Measurements from ENCODE around the gene TMEM40.
"Not testable (repeated sequence)": the region's sequence is repeated elsewhere in the genome, so short reads cannot be mapped to it uniquely, and the experiment has no call there.

TMEM40 gene

GRCh38 chr3:12709334-12709733 lies 49.7 kb downstream of the TMEM40 start:
- no peak for DNase-seq

- no peak for DNase-seq
These were observed 50.4 kb downstream of the TMEM40 start for GRCh38 chr3:12708584-12709192.

- no peak for DNase-seq
These were observed 51.6 kb downstream of the TMEM40 start for GRCh38 chr3:12707449-12707848.

GRCh38 chr3:12706504-12707253 lies 52.4 kb downstream of the TMEM40 start:
- DNase-seq = no peak

- DNase-seq = no peak
These were observed 53.1 kb downstream of the TMEM40 start for GRCh38 chr3:12705981-12706380.

- DNase-seq = no peak
These were observed 53.6 kb downstream of the TMEM40 start for GRCh38 chr3:12705374-12705926.

- DNase-seq = no peak
These were observed 56.6 kb downstream of the TMEM40 start for GRCh38 chr3:12702501-12702900.

GRCh38 chr3:12701601-12702000 lies 57.5 kb downstream of the TMEM40 start:
- DNase-seq = not testable (repeated sequence)

- no peak for DNase-seq
These were observed 58.3 kb downstream of the TMEM40 start for GRCh38 chr3:12700800-12701199.

- DNase-seq = no peak
These were observed 63.1 kb downstream of the TMEM40 start for GRCh38 chr3:12695916-12696315.

- DNase-seq = no peak
These were observed 63.9 kb downstream of the TMEM40 start for GRCh38 chr3:12695112-12695511.

- no peak for DNase-seq
These were observed 66.6 kb downstream of the TMEM40 start for GRCh38 chr3:12692444-12692843.

GRCh38 chr3:12689997-12690711 lies 68.9 kb downstream of the TMEM40 start:
- no peak for DNase-seq

- DNase-seq = no peak
These were observed 71.1 kb downstream of the TMEM40 start for GRCh38 chr3:12687948-12688347.

- no peak for DNase-seq
These were observed 73.0 kb downstream of the TMEM40 start for GRCh38 chr3:12686096-12686495.
